Right renal pelvis (tissue), 4 donors: Measurements from ENCODE around the gene ROR2. TPM values are rescaled to one million over a fixed set of nuclear protein-coding genes. Genes with fewer than 3 reads are reported as not detected.

ENCODE experiments used
- DNase-seq, 4 donors: peaks; one replicate each; pipeline ENCODE4 v3.0.0-alpha.2; 2013; ENCODE audit warnings: low read depth in 4 of 4, low spot score in 3 of 4, missing footprints in 1 of 4
- polyA plus RNA-seq, 4 donors: library from polyadenylated mRNA; unstranded; fragments of 120-200 nt; gene quantifications; one replicate each; pipeline ENCODE4 v1.2.1, GENCODE V29; 2013; ENCODE audit not compliant: insufficient read length in 4 of 4

Gene ROR2
- polyA plus RNA-seq, 4 donors = 14.6 to 19.1 (median 17.7) TPM

DNA sequence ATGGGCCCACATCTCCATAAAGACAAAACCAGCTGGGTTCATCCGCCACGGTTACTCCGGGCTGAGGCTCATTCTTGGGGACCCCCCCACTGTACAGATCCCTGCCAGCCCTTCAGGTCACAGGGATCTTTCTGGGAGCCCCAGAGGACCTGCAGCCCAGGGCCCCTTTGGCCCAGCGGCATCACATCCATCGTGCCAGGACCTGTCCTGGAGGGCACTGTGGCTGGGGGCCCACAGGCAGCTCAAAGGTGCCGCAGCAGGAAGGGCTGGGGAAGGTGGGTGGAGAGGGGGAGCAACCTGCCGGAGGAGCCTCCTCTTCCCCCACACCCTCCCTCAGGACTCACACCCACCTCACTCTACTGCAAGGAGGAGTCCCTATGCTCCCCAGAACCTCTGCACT, 252.8 kb downstream of the ROR2 start:
- DNase-seq = no peak

DNA sequence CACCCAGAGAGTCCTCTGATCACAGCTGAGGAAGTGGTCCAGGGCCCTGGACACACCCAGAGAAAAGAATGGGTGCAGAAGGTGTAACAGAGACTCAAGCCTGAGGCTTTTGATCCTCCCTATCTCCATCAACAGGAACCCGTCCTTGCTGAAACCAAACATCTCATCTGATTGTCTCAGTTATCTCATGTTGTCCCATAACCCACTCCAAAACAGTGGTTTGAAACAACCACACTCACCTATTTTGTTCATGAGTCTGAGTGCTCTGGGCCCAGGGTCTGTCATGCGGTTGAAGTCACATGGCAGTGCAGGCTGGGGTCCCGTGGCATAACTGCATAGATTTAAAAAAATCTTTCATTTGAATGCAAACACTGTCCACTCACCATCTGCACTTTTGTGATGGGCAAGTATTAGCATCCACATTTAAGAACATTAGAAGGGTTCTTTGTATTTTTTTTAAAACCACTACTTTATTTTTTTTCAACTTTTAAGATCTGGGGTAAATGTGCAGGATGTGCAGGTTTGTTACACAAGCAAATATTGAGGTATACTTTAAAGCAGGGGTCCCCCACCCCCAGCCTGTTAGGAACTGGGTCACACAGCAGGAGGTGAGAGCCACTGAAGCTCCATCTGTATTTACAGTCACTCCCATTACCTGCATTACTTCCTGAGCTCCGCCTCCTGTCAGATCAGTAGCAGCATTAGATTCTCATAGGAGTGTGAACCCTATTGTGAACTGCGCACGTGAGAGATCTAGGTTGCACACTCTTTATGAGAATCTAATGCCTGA, 255.8 kb downstream of the ROR2 start:
- DNase-seq = no peak

DNA sequence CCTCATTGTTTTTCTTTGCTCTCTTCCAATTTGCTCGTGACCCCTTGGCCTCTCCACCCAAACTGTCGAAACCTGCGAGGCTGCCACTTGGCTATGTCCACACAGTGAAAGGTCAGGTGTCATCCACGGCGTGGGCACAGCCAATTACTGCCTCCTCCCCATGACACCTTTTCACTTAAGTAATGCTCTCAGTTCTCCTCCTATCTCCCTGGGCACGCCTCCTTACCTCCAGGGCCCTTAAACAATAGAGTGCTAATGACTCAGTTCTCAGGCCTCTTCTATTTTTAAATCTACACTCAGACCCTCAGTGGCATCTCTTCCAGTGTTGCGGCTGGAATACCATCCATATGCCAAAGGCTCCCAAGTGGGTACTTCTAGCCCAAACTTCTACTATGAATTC, 256.8 kb downstream of the ROR2 start:
- DNase-seq = no peak

DNA sequence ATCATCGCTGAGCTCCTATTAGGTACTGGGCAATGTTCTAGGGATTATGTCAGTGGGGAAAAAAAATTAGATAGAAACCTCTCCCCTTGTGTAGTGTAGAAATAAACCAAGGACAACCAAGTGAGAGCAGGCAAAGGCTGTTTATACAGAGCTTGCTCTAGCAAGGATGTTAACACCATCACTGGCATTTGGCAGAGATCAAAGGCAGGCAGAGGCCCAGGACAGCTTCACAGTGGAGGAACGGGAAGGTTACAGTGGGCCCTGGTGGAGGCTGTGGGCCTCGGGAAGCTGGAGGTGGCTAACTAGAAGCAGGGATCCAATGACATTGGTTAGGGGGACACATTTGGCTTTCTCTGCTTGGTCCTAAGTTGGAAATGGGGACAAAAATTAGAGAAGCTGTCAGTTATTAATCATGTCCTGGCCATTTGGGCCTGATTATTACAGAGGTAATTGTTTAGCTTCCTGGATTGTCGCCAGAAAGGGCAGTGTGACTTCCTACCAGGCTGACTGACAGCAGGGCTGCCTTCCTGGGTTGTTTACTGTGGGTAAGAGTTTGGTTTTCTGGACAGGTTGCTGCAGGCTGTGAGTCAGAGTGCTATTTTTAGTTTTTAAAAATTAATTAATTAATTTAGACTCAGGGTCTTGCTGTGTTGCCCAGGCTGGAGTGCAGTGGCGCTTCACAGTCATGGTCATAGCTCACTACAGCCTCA, 259.3 kb downstream of the ROR2 start:
- no peak for DNase-seq

DNA sequence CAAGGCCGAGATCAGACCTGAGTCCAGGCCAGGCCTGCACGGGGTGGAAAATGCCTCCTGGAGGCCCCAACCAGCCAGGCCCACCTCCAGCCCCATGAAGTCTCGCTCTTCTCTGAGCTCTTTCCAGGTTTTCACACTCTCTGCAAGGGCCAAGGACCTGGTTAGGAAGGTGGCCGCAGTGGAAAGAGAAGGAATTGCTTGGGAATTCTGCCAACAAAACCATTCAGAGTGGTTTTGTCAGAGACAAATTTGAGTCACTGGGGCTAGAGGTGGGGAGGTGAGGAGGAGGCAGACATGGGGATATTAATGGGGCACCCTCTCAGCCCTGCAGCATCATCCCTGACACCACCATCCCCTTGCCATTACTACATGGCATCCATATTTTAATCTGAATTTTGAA, 261.0 kb downstream of the ROR2 start:
- DNase-seq = no peak

DNA sequence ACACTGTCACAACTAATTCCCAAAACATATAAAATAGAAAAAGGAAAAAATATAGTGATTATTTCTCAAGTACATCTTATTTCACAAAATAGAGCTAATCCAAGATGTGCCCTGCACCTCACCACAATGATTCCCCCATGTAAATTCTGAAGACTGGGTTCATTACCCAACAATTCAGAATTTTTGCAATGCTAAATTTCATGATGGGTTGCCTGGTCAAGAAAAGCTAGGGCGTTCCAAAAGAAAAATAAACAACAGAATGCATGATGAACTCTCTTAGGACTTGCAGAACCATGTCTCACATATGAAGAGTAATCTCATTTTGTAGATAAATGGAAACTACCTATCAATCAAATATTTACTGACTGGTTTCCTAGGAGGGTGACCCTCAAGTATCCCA, 266.8 kb downstream of the ROR2 start:
- DNase-seq = no peak

DNA sequence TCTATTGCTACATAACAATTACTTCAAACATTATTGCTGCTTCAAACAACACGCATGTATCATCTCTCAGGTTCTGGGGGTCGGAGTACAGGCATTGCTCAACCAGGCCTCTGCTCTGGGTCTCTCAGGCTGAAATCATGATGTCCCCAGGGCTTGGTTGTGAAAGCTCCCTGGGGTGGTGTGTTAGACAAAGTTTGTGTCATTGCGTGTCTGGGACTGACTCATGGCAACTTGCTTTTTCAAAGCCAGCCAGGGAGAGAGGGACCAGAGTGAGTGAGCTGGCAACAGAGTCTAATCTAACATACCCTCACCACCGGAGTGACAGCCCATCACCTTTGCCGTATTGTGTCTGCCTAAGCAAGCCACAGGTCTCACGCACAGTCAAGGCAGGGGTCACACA, 267.2 kb downstream of the ROR2 start:
- no peak for DNase-seq

DNA sequence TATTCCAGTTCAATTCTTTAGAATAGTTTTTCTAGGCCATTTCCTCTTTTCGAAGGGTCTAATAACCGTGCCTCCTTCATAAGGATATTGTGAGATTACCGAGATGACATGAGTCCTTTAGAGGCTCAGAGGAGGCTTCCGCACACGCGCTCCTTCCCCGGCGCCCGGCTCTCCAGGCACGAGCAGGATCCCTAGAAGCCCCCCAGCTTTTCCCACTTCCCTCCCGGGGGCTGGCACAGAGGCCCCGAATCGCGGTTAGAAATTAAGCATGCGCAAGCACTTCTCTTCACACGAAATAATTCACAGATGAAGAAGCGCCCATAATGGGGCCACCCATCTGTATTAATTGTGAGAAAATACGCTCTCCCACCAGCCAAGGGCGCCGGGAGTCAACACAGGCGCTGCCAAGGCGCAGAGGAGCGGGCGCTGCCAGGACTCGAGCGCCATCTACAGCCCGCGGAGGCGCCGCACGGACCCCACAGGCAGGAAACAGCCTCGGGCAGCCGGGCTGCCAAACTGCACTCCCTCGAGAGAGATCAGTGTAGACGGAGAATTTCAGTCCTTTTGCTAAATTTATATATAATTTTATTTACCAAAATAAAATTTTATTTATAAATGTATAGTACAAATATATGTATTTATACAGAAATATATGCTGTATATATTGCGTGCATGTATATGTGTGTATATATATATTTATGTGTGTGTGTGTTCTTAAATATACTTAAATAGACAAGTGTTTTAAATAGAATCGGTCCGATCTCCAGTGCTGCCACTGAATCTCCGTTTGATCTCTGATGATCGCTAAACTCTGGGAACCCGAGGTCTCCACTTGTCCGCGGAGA, 268.3 kb downstream of the ROR2 start:
- peak; percentile 31 to 66 (median 40) for DNase-seq

DNA sequence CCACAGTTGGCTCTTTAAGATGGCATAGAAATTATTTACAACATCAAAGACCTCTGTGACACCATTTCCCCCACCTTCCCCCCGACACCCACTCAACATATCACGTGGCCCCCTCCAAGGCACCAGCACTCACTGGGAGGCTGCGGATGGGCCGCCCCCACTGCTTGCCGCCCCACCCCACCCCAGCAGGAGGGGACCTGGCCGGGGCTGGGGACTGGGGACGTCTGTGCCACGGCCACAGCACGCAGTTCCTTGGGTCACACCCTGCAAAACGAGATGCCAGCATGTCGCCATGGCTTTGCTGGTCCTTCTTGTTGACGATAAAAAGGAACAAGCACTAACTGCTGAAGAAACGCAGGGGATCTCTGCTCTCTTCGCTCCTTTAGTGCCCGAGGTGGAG, 269.0 kb downstream of the ROR2 start:
- no peak for DNase-seq

DNA sequence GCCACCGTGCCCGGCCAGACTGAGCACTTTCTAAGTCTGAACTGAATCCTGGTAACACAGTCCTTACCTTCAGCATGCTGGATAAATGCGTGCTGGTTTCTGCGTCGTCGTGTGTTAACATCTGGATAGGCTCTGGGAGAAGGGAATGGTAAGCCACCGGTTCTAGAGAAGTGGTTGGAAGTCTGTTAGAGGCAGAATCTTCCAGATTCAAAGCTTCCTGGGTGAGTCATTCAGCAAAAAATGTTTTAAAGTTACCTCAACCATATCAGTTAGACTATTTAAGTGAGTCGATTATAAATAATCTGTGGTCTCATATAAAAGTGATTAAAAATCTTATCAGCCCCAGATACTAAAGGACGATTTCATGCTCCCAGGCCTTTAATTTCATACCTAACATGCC, 269.9 kb downstream of the ROR2 start:
- no peak for DNase-seq

DNA sequence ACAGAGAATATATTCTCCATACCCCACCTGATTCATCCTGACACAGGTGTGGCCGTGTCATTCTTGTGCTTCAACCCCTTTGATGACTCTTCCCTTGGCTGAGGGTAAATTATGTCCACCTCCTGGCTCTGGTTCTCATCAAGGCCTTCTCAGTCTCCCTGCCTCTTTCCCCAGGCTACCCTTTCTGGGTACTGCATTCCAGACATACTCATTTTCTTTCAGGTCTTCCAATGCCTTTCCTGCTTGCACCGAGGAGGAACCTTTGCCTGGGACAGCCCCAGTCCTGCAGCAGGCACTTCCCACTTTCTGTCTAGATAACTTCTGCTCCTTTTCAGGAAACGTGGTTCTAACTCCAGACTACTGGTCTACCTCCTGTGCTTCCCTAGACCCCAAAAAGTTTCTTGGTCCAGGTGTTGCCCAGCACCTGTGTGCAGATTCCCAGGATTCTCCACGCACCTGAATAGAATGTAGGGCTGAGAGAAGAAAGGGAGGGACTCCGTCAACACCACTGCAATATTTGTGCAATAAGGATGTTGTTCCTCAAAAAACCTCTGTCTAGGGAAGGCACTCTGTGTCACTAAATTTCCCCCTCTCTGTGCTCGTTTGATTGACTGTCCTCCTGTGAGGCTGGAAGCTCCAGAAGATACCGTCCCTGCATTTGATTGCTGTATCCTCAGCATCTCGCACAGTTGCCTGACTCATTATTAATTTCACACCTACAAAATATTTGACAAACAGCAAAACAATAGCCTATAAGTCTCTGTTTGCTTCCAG, 271.0 kb downstream of the ROR2 start:
- no peak for DNase-seq

DNA sequence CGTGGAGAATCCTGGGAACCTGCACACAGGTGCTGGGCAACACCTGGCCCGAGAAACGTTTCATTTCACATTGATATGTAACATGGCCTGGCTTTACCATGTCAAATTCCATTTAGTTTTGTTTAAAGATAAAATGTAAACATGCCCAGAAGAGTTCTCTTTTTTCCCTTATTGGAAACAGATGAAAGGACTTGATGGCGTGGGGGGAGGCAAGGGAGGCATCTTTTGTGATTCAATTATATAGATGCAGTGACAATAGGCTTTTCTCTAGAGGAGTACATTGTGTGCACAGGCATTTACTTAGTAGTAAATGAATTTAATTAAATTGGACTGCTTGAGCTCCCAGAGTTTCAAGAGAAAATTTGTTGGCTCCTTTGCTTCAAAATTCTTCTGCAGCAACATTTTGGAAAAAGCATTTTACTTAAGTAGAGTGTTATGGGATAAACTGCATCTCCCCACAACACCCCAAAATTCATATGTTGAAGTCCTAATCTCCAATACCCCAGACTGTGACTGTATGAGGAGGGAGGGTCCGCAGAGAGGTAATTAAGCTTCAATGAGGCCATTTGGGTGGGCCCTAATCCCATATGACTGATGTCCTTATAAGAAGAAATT, 272.1 kb downstream of the ROR2 start:
- no peak for DNase-seq

DNA sequence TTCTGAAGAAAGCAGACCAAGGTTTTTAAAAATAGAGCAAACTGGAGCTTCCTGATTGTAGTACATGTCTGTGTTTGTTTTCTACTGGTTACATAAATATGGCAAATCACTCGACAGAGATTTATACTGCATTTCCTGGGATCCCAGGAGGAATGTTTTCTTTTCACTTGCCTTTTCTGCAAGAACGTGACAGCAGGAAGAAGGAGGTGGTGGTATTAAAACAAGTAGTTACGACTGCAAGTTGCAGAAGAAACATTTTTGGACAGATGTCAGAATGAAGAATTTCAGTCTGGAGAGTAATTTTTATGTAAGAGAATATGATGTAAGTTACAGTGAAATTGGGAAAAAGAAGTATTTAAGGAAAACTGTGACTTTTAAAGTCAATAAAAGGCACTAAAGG, 272.7 kb downstream of the ROR2 start:
- no peak for DNase-seq

DNA sequence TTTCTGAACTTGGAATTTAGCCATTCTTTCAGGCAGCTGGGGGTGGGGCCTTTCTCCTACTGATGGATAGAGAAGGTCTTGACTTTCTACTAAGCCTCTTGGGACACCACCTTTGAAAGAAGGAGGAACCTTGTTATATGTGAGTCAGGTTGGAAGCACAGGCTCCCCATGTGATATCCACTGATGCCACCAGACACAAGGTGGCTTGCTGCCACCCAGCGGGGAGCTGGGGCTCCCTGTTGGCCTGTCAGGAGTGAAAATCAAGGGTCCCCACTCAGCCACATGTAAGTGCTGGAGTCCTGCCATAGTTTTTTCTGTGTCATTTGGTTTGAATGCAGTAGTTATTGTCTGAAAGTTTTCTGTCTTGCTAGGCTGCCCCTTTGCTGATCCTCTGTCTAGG, 274.0 kb downstream of the ROR2 start:
- DNase-seq = no peak

DNA sequence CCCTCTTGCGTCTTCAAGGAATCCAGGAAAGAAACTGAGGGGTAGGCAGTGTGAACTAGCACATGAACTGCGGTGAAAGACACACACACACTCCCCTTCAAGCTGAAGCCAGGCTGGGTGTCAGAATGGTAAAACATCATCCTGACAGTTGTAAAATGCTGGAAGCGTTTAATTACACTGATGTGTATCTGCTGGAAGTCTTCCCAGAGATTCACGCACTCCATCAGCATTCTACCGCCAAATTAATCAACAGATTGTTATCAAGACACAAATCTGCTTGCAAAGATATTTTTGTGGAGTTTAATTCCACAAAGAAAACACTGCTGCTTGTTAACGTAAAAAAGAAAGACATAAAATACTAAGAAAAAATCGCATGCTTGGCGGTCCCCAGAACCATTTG, 285.4 kb downstream of the ROR2 start:
- DNase-seq = no peak

DNA sequence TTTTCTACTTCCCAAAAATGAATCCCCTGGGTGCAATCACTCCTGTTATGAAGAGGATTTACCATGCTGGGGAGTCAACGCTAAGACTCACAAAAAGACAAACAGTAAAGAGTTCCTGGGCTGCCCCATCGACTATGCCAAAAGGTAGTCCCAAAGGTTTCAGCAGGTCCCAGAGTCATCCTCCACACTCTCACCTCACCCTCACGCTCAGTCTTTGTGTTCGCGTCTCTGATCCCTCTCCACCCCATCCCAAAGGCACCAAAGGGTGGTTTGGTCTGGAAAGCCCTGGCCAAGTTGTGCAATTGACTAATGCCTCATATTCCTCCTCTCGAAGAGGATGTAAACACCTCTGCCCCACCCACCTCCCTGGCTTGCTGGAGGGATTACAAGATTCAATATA, 286.2 kb downstream of the ROR2 start:
- no peak for DNase-seq

DNA sequence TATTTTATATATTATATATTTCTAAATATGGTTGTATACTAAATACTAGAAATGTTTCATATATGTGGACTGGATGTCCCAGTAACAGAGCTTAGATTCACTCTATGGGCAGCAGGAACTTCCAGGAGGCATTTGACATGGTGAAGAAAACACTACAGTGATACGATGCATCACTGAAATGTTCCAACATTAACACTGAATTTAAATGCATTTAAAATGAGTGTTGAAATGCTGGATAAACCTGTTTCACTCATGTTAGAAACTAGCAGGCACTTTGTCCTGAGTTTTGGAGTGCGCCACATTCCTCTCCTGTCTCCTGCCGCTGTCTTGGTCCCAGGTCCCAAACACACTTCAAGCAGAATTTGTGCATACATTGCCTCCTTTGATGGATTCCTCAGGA, 288.6 kb downstream of the ROR2 start:
- no peak for DNase-seq

DNA sequence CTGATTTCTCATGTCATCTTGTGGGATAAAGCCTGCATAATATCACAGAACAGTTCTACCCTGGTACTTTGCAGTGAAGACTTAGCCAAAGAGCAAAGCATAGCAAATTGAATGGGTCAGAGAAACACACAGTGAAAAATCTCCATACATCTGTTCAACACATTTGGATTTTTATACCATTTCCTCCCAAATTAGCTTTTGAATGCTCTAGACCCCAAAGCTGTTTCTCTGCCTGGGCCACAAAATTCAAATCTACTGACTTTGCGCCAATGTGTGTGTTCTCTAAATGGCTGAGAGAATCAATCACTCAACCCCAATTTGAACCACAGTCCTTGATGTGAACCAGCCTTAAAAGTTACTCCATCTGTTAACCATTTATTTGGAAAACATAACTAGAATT, 289.5 kb downstream of the ROR2 start:
- no peak for DNase-seq

DNA sequence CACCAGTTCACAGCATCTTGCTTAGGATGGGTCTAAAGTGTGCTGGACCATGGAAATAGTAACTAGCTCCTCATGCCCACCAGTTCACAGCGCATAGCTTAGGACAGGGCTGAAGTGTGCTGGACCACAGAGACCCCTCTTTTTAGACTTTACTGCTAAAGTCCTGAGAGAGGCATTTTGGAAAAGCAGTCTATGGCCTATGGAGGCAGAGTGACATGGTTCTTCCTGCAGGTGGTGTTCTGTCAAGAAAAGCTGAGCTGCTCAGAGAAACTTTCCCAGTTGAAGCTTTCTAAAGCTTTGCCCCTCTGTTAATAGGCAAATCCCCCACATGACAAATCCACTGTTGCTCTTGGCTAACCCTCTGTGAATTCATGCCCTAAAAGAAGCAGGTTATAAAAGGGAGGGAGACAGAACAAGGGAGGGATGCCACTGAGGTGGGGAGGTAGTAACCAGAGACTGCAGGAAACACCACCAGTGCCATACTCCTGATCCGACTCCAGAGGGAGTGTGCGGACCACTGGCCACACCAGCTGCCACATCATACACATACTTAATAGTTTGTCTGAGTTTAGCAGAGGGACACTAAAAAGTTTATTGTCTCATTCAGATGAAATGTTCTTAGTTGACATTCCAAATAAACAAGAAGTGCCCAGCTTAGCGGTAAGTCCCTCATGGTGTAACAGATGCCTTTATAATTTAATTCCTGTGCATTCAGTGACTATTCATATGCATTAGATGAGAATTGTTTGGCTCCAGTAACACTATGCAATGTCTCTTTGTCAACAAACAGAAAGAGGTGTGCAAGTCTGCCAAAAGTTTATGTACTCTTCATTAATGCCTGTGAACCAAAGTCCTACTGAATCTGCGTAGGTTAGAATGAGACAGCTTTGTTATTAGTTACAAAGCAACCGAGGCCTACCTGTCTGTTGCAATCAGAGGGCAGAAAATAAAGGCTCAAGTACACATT, 290.2 kb downstream of the ROR2 start:
- DNase-seq = peak in 1 of 4 donors; percentile 23
